Karpas-422 (cell line): Measurements from ENCODE around the gene TOPORS. TPM values are rescaled to one million over a fixed set of nuclear protein-coding genes. Genes with fewer than 3 reads are reported as not detected.
"Not testable (repeated sequence)": the region's sequence is repeated elsewhere in the genome, so short reads cannot be mapped to it uniquely, and the experiment has no call there.

Experiments used
- DNase-seq: peaks from one replicate; pipeline ENCODE4 v3.0.0-alpha.2; 2015
- H2AFZ ChIP-seq: fragments of 200-600 bp; sonication (generic); 2 replicates; pipeline ENCODE4 v1.6.1; 2014; ENCODE audit warnings: antibody characterized with exemption, low read length, mixed read lengths
- H3K27ac ChIP-seq: fragments of 200-600 bp; sonication (generic); 2 replicates; pipeline ENCODE4 v1.5.1; 2014; ENCODE audit warnings: mild to moderate bottlenecking, low read length, moderate library complexity
- H3K27me3 ChIP-seq: fragments of 200-600 bp; sonication (generic); 2 replicates; pipeline ENCODE4 v1.6.1; 2014; ENCODE audit warnings: low read length, mixed read lengths
- H3K36me3 ChIP-seq: fragments of 200-600 bp; sonication (generic); 2 replicates; pipeline ENCODE4 v1.6.1; 2014; ENCODE audit warnings: low read length, mixed read lengths; ENCODE audit not compliant: insufficient read depth
- H3K4me1 ChIP-seq: fragments of 200-600 bp; sonication (generic); 2 replicates; pipeline ENCODE4 v1.6.1; 2014; ENCODE audit warnings: mild to moderate bottlenecking, low read length, mixed read lengths
- H3K4me2 ChIP-seq: fragments of 200-600 bp; sonication (generic); 2 replicates; pipeline ENCODE4 v1.6.1; 2014; ENCODE audit warnings: low read length, low read depth, mild to moderate bottlenecking; ENCODE audit not compliant: poor library complexity, severe bottlenecking
- H3K4me3 ChIP-seq: fragments of 200-600 bp; sonication (generic); 2 replicates; pipeline ENCODE4 v1.5.1; 2014; ENCODE audit warnings: mild to moderate bottlenecking, antibody characterized with exemption, low read length, mixed read lengths
- H3K79me2 ChIP-seq: fragments of 200-600 bp; sonication (generic); 2 replicates; pipeline ENCODE4 v1.6.1; 2014; ENCODE audit warnings: mild to moderate bottlenecking, low read length, mixed read lengths
- H3K9ac ChIP-seq: fragments of 200-600 bp; sonication (generic); 2 replicates; pipeline ENCODE4 v1.6.0; 2014; ENCODE audit warnings: low read length
- H3K9me2 ChIP-seq: fragments of 200-600 bp; sonication (generic), shearing (Covaris generic); replicated peaks from 2 replicates; pipeline ENCODE4 v1.6.0; 2014; ENCODE audit warnings: mild to moderate bottlenecking, low read length, moderate library complexity; ENCODE audit not compliant: insufficient read depth
- H3K9me3 ChIP-seq: fragments of 300-700, 200-600 bp; sonication (generic); 2 replicates; pipeline ENCODE4 v1.6.1; 2014; ENCODE audit warnings: low read length, mixed read lengths
- H4K20me1 ChIP-seq: fragments of 200-600 bp; sonication (generic); 2 replicates; pipeline ENCODE4 v1.6.1; 2014; ENCODE audit warnings: mild to moderate bottlenecking, antibody characterized with exemption, low read length, low read depth; ENCODE audit not compliant: insufficient read depth
- total RNA-seq: library from RNA; depleted of rRNA; stranded (reverse); fragments of >200 nt; shearing (Covaris generic); gene quantifications from 2 replicates; pipeline ENCODE4 v1.2.3, GENCODE V29; 2014; ENCODE audit warnings: low replicate concordance

The TOPORS gene
- total RNA-seq, 1 experiment from 2014 or later = 21.2 TPM

DNA sequence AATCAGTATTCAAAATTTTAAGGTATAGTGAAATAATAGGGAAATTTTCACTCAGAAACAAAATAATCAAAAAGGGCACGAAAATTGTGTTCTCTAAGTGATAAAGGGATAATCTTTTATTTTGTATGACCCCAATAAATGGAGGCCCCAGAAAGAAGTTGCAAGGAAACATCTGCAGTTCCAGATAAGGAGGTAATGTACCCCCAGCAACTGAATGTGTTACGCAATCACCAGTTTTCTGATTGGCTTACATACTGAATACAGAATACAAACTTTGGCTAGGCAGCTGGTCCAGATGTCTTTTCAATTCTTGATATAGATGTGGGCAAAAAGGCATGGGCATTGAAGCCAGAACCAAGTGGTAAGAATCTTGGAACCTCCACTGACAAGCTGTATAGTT, 1.7 kb upstream of the TOPORS start:
- Histone ChIP-seq H2AFZ (no peak overlapping the region), H3K4me1 (peaks cover 42% of the 10 kb centered on the region), H3K27ac (peak overlapping the region; percentile 84), H3K27me3 (no peaks in the 10 kb centered on the region), H3K4me2 (peak overlapping the region; percentile 90), H3K36me3 (no peaks in the 10 kb centered on the region), H3K9me3 (no peaks in the 10 kb centered on the region), H3K79me2 (peaks cover 76% of the 10 kb centered on the region), H4K20me1 (peaks cover 10% of the 10 kb centered on the region), H3K9me2 (no peaks in the 10 kb centered on the region), H3K9ac (no peak overlapping the region), H3K4me3 (0 out of 2 replicates have a peak overlapping the region, but pooled peaks have one; percentile 95)
- DNase-seq = peak; percentile 73

DNA sequence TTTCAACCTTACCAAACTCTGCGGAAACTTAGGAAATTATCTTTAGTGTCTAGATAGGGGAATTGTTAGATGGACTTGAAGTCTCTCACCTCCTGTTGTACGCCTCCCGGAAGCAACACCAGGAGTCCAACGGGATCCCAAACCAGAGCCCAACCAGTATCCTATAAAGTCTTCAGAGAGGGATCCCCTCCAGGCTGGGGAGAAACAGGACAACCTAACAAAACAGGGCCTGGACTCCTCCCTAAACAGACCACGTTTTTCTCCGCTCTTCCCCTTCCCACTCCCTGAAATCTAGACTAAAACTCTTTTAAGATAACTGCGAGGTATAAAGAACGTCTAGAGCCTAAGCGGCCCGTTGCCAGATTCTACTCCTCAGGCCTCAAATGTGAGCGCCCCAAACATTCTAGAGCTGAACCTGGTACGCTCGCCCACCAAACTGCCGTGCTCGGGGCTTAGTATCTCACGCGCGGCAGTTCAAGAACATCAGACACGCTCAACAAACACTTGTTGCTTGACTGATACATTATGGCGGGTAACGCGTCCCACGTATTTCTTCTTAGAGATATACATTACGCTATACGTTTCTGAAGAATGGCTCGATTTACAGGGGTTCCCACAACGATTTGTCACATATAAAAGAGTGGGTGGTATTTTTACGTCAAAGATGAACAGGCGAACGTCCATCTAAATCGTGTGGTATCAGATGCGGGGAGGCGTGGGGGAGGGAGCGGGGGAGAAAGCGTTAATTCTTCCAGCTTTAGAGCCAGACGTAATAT, 922 bp downstream of the TOPORS start:
- peak overlapping the region; percentile 95 for H3K4me3 ChIP-seq
- DNase-seq = peak; percentile 84
- H3K27ac ChIP-seq = peak overlapping the region; percentile 84
- H2AFZ ChIP-seq = peak overlapping the region; percentile 19; the same call in 1 of the 2 replicates
- peaks cover 83% of the 10 kb centered on the region for H3K79me2 ChIP-seq
- no peaks in the 10 kb centered on the region for H3K9me3 ChIP-seq
- H3K36me3 ChIP-seq = 0 out of 2 replicates have a peak, but pooled peaks cover 4% of the 10 kb centered on the region
- H3K4me2 ChIP-seq = peak overlapping the region; percentile 90
- peaks cover 34% of the 10 kb centered on the region for H3K4me1 ChIP-seq
- no peaks in the 10 kb centered on the region for H3K27me3 ChIP-seq
- no peaks in the 10 kb centered on the region for H3K9me2 ChIP-seq
- peaks cover 20% of the 10 kb centered on the region for H4K20me1 ChIP-seq
- peak overlapping the region; percentile 93 for H3K9ac ChIP-seq

DNA sequence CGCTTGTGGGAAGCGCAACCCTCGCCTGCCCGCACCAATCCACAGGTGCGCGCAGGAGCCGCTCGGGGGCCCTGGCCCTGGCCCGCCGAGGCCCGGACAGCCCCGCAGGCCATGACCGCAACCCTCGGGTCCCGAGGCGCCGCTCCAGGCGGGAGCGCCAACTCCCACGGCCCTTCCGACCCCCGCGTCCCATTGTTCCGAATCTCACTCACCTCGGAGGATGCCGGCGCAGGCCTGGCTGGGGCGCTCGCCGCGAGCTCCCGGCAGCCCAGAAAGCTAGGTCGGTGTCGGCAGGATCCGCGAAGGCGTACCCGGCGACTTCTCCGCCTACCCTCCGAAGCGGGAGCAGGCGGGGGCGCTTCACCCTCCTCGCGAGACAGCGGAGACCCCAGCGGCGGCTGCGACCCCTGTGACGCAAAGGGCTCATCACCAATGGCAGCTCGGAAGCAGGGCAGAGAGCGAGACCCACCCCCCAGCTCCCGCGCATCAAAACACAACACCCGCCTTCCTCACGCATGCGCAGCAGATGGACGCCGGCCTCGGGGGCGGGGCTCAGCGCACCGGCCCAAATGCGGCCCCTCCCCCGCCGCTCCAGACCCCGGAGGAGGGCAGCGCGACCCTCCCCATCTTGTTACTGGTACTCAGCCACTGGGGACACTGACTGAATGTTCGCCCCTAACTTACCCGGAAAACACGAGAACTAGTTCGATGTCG, 1.7 kb downstream of the TOPORS start:
- peak overlapping the region; percentile 84 for H3K27ac ChIP-seq
- peak overlapping the region; percentile 95 for H3K4me3 ChIP-seq
- no peaks in the 10 kb centered on the region for H3K9me3 ChIP-seq
- peak overlapping the region; percentile 93 for H3K9ac ChIP-seq
- no peaks in the 10 kb centered on the region for H3K9me2 ChIP-seq
- peaks cover 34% of the 10 kb centered on the region for H3K4me1 ChIP-seq
- peaks cover 26% of the 10 kb centered on the region for H4K20me1 ChIP-seq
- peak overlapping the region; percentile 90 for H3K4me2 ChIP-seq
- peak; percentile 96 for DNase-seq
- no peaks in the 10 kb centered on the region for H3K27me3 ChIP-seq
- peaks cover 84% of the 10 kb centered on the region for H3K79me2 ChIP-seq
- H3K36me3 ChIP-seq = 0 out of 2 replicates have a peak, but pooled peaks cover 4% of the 10 kb centered on the region
- peak overlapping the region; percentile 41; the same call in 1 of the 2 replicates for H2AFZ ChIP-seq

DNA sequence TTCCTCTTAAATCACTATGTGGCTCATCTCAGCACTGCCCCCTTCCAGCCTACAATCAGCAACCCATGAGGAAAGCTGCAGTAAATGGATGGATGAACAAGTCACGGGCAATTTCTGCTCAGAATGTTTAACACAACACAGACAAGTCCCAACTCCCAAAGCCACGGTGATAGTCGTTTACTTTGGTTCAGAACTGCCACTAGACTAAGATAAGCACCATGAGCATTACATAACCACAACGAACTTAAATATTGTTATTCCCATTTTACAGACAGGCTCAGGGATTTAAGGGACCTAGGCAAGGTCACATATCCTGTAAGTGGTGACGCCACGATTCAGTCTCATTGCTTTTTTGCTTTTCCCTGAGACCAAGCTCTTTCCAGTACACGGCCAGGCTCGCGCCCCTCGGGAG, 2.2 kb downstream of the TOPORS start:
- Histone ChIP-seq H3K27ac (peak overlapping the region; percentile 44), H3K9me2 (no peaks in the 10 kb centered on the region), H3K4me3 (peak overlapping the region; percentile 95), H3K4me2 (peak overlapping the region; percentile 90), H3K79me2 (peaks cover 84% of the 10 kb centered on the region), H3K4me1 (peaks cover 34% of the 10 kb centered on the region), H3K36me3 (peaks cover 4% of the 10 kb centered on the region; the same call in 1 of the 2 replicates), H3K9ac (peak overlapping the region; percentile 93), H2AFZ (no peak overlapping the region), H3K9me3 (no peaks in the 10 kb centered on the region), H4K20me1 (peaks cover 31% of the 10 kb centered on the region), H3K27me3 (no peaks in the 10 kb centered on the region)
- no peak for DNase-seq

DNA sequence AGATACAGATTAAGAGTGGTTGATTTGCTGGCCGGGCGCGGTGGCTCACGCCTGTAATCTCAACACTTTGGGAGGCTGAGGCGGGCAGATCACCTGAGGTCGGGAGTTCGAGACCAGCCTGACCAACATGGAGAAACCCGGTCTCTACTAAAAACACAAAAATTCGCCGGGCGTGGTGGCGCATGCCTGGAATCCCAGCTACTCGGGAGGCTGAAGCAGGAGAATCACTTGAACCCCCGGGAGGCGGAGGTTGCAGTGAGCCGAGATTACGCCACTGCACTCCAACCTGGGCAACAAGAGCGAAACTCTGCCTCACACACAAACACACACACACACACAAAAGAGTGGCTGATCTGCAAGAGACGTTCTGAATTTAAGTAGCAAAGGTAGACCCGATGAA, 4.2 kb downstream of the TOPORS start:
- not testable (repeated sequence) for H2AFZ ChIP-seq, H3K27ac ChIP-seq, H3K4me3 ChIP-seq, DNase-seq, H3K4me2 ChIP-seq, H3K9me3 ChIP-seq, H3K9ac ChIP-seq, H3K9me2 ChIP-seq, H3K27me3 ChIP-seq
- H4K20me1 ChIP-seq = peaks cover 39% of the 10 kb centered on the region
- peaks cover 21% of the 10 kb centered on the region for H3K36me3 ChIP-seq
- peaks cover 19% of the 10 kb centered on the region for H3K4me1 ChIP-seq
- H3K79me2 ChIP-seq = peaks cover 85% of the 10 kb centered on the region

DNA sequence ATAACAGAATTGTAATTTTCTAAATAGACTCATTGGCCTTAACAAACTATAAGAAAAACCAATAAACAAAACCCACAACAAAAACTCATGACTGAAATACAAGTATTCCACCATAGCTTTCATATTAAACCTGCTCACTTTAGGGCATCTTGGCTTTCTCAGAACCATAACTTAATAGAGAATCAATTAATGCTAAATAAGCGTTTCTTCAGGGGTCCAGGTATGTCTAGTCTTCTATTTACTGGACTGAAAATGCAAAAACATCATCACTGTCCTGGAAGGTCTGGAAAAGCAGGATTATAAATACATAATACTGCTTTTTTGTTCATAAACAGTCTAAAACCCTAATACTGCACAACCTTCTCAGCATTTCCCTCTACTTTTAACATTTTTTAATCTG, 6.5 kb downstream of the TOPORS start:
- peaks cover 12% of the 10 kb centered on the region for H3K4me1 ChIP-seq
- H3K9me2 ChIP-seq = no peaks in the 10 kb centered on the region
- H3K9me3 ChIP-seq = no peaks in the 10 kb centered on the region
- H3K4me3 ChIP-seq = no peak overlapping the region
- H3K4me2 ChIP-seq = no peak overlapping the region
- no peak for DNase-seq
- no peak overlapping the region for H3K9ac ChIP-seq
- no peaks in the 10 kb centered on the region for H3K27me3 ChIP-seq
- peaks cover 99% of the 10 kb centered on the region for H3K79me2 ChIP-seq
- no peak overlapping the region for H3K27ac ChIP-seq
- H4K20me1 ChIP-seq = peaks cover 39% of the 10 kb centered on the region
- no peak overlapping the region for H2AFZ ChIP-seq
- peaks cover 41% of the 10 kb centered on the region for H3K36me3 ChIP-seq

DNA sequence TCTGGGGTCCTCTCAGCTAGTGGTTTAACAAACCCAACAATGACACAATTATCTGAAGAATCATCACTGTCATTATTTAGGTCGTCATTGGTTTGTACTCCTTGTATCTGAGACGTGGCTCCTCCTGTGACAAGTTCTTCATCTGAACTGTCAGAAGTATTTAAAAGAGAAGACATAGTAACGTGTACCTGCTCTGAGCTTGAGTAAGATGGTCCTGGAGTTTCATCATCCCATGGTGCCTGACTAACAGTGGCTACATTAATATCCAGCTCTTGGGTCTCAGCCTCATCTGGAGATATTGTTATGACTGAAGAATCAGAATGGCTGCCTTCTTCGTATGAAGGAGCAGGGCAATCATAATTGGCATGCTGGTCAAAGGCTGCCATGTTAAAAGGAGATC, 9.3 kb downstream of the TOPORS start:
- no peaks in the 10 kb centered on the region for H3K27me3 ChIP-seq
- H3K4me1 ChIP-seq = no peaks in the 10 kb centered on the region
- no peak overlapping the region for H3K27ac ChIP-seq
- H3K36me3 ChIP-seq = peaks cover 42% of the 10 kb centered on the region
- no peak overlapping the region for H3K4me2 ChIP-seq
- DNase-seq = no peak
- no peak overlapping the region for H2AFZ ChIP-seq
- peaks cover 93% of the 10 kb centered on the region for H3K79me2 ChIP-seq
- H3K4me3 ChIP-seq = no peak overlapping the region
- no peak overlapping the region for H3K9ac ChIP-seq
- H3K9me2 ChIP-seq = no peaks in the 10 kb centered on the region
- H3K9me3 ChIP-seq = no peaks in the 10 kb centered on the region
- peaks cover 29% of the 10 kb centered on the region for H4K20me1 ChIP-seq

DNA sequence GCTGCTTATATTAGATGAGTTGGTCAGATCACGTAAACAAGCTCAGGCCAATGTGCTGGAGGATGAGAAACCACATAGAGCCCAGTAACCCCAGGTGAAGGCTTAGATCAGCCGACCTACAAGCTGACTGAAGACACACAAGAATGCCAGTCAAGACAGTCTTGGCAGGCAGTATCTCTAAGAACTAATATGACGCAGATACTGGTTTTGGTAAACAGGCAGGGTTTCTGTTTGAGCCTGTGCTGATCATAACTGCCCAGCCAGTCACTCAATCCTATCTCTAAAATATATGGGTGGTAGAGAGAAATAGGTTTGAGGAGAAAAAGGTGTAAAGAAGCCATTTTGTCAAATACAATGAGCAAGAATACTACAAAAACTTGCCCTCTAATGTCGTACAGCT, 18.6 kb downstream of the TOPORS start:
- Histone ChIP-seq H3K27me3 (no peaks in the 10 kb centered on the region), H3K9me2 (no peaks in the 10 kb centered on the region), H3K9ac (no peak overlapping the region), H3K27ac (no peak overlapping the region), H2AFZ (no peak overlapping the region), H3K36me3 (peaks cover 4% of the 10 kb centered on the region; the same call in 1 of the 2 replicates), H4K20me1 (no peaks in the 10 kb centered on the region), H3K4me3 (no peak overlapping the region), H3K9me3 (no peaks in the 10 kb centered on the region), H3K79me2 (peaks cover 5% of the 10 kb centered on the region; the same call in 1 of the 2 replicates), H3K4me1 (no peaks in the 10 kb centered on the region), H3K4me2 (no peak overlapping the region)
- DNase-seq = no peak
